HCT116 (cell line): ENCODE data around the gene SDCBP2. TPM values are rescaled to one million over a fixed set of nuclear protein-coding genes. Genes with fewer than 3 reads are reported as not detected.

ENCODE experiments used
- ATAC-seq: fragments of 200-7000 bp; cut with Tn5 transposase; 2 replicates; pipeline ENCODE4 v1.9.1; 2020; ENCODE audit warnings: mild to moderate bottlenecking, moderate library complexity
- BruUV-seq: library from RNA; stranded (reverse); fragments of 400-500 nt; replicated peaks from 2 replicates; lab custom pipeline; 2021; lab: Mats Ljungman, UMichigan
- CTCF ChIA-PET: fragments of 300-600 bp; sonication (Branson Sonifier 250); formaldehyde crosslinking; loops from one replicate; lab custom pipeline; 2021; ENCODE audit warnings: antibody characterized with exemption; lab: Charles Lee
- POLR2A ChIA-PET: fragments of 300-600, 350-600 bp; sonication (Branson Sonifier 250); formaldehyde crosslinking; loops from one replicate; lab custom pipeline; 2021; ENCODE audit warnings: antibody characterized with exemption; lab: Charles Lee
- RAD21 ChIA-PET, 2 experiments: fragments of 300-600 bp; sonication (Branson Sonifier 250); formaldehyde crosslinking; loops; one replicate each; lab custom pipeline; 2023; ENCODE audit warnings: low total read pairs in 2 of 2; ENCODE audit not compliant: uncharacterized antibody in 2 of 2, unreplicated experiment in 2 of 2, low non-redundant PET in 1 of 2; lab: Charles Lee
- DNase-seq: peaks from one replicate; pipeline ENCODE4 v3.0.0-alpha.2; 2010; ENCODE audit warnings: low read depth, low spot score
- H2AFZ ChIP-seq: fragments of 200-600 bp; shearing (Covaris generic), sonication (generic); 2 replicates; pipeline ENCODE4 v1.6.1; 2017; ENCODE audit warnings: low read depth, mixed run types, mixed read lengths, antibody characterized with exemption, low read length; ENCODE audit not compliant: poor library complexity, severe bottlenecking
- H3K27ac ChIP-seq: 2 replicates; pipeline ENCODE4 v1.5.1; 2012; ENCODE audit warnings: low read depth, low read length
- H3K27me3 ChIP-seq: fragments of 200-600 bp; sonication (generic); 2 replicates; pipeline ENCODE4 v1.6.1; 2016; ENCODE audit warnings: mixed run types, low read length, mixed read lengths; ENCODE audit not compliant: insufficient read depth
- H3K36me3 ChIP-seq, 2 experiments: fragments of 200-500 bp in 1 of 2; fragments of 200-600 bp in 1 of 2; sonication (Bioruptor generic) in 1 of 2; sonication (generic) in 1 of 2; 2 replicates each; pipeline versions ENCODE4 v1.5.1 to v1.6.1; 2014 to 2016; ENCODE audit warnings: low read length in 2 of 2, inconsistent platforms in 1 of 2, mixed read lengths in 1 of 2, mixed run types in 1 of 2; ENCODE audit not compliant: insufficient read depth in 2 of 2, control insufficient read depth in 1 of 2
- H3K4me1 ChIP-seq, 2 experiments: fragments of 200-600 bp in 1 of 2; sonication (generic) in 1 of 2; 2 replicates each; pipeline versions ENCODE4 v1.5.1 to v1.6.1; 2012 to 2017; ENCODE audit warnings: low read length in 2 of 2, inconsistent platforms in 1 of 2, mild to moderate bottlenecking in 1 of 2, mixed read lengths in 1 of 2, mixed run types in 1 of 2, moderate library complexity in 1 of 2; ENCODE audit not compliant: insufficient read depth in 2 of 2, control insufficient read depth in 1 of 2
- H3K4me2 ChIP-seq: fragments of 200-600 bp; sonication (generic); 2 replicates; pipeline ENCODE4 v1.6.1; 2017; ENCODE audit warnings: mixed run types, low read length, mixed read lengths
- H3K4me3 ChIP-seq, 2 experiments: fragments of 200-600 bp in 1 of 2; sonication (generic) in 1 of 2; replicated peaks in 1 of 2; 2 replicates each; pipeline ENCODE4 v1.5.1; 2011 to 2016; ENCODE audit warnings: low read length in 2 of 2, control low read depth in 1 of 2, low read depth in 1 of 2, mild to moderate bottlenecking in 1 of 2, mixed read lengths in 1 of 2, mixed run types in 1 of 2
- H3K79me2 ChIP-seq: fragments of 200-600 bp; sonication (generic); 2 replicates; pipeline ENCODE4 v1.6.1; 2017; ENCODE audit warnings: mild to moderate bottlenecking, mixed run types, low read length, moderate library complexity, mixed read lengths; ENCODE audit not compliant: insufficient read depth
- H3K9ac ChIP-seq: fragments of 200-600 bp; sonication (generic); 2 replicates; pipeline ENCODE4 v1.6.1; 2016; ENCODE audit warnings: low read length, mixed read lengths
- H3K9me2 ChIP-seq: fragments of 200-600 bp; sonication (generic), shearing (Covaris generic); 2 replicates; pipeline ENCODE4 v1.6.1; 2017; ENCODE audit warnings: mixed run types, mild to moderate bottlenecking, moderate library complexity; ENCODE audit not compliant: insufficient read depth
- H3K9me3 ChIP-seq, 2 experiments: fragments of 200-500 bp in 1 of 2; fragments of 200-600 bp in 1 of 2; sonication (Bioruptor generic) in 1 of 2; sonication (generic) in 1 of 2; 2 replicates each; pipeline ENCODE4 v1.6.1; 2014 to 2017; ENCODE audit warnings: low read length in 2 of 2, mixed read lengths in 2 of 2, inconsistent platforms in 1 of 2, low read depth in 1 of 2, mild to moderate bottlenecking in 1 of 2, mixed run types in 1 of 2, moderate library complexity in 1 of 2; ENCODE audit not compliant: control insufficient read depth in 1 of 2, insufficient read depth in 1 of 2
- H4K20me1 ChIP-seq: fragments of 200-600 bp; sonication (generic), shearing (Covaris generic); 2 replicates; pipeline ENCODE4 v1.6.1; 2017; ENCODE audit warnings: mixed run types, mild to moderate bottlenecking, moderate library complexity; ENCODE audit not compliant: insufficient read depth
- ATF3 ChIP-seq: IDR thresholded peaks from 2 replicates; pipeline ENCODE4 v1.6.1; 2012
- CTCF ChIP-seq, 3 experiments: fragments of 200-600 bp in 1 of 3; sonication (generic) in 1 of 3; IDR thresholded peaks in 2 of 3; conservative IDR thresholded peaks in 1 of 3; 2 replicates each; pipeline ENCODE4 v1.5.1; 2012 to 2017; ENCODE audit warnings: low read depth in 2 of 3, low read length in 2 of 3, antibody characterized with exemption in 1 of 3, borderline replicate concordance in 1 of 3, control low read depth in 1 of 3, mild to moderate bottlenecking in 1 of 3, mixed read lengths in 1 of 3, mixed run types in 1 of 3, moderate library complexity in 1 of 3; ENCODE audit not compliant: insufficient read depth in 1 of 3
- EGR1 ChIP-seq: IDR thresholded peaks from 2 replicates; pipeline ENCODE4 v1.6.1; 2012; ENCODE audit warnings: low read depth
- ELF1 ChIP-seq: IDR thresholded peaks from 2 replicates; pipeline ENCODE4 v1.6.1; 2012; ENCODE audit warnings: low read depth, borderline replicate concordance
- EZH2 ChIP-seq: fragments of 200-600 bp; sonication (generic); IDR thresholded peaks from 2 replicates; pipeline ENCODE4 v1.6.1; 2017; ENCODE audit warnings: antibody characterized with exemption, mixed run types
- FOSL1 ChIP-seq: IDR thresholded peaks from 2 replicates; pipeline ENCODE4 v1.6.1; 2012; ENCODE audit warnings: low read depth
- JUND ChIP-seq: IDR thresholded peaks from 2 replicates; pipeline ENCODE4 v1.6.1; 2012
- MAX ChIP-seq: IDR thresholded peaks from 2 replicates; pipeline ENCODE4 v1.6.1; 2012
- POLR2AphosphoS5 ChIP-seq: IDR thresholded peaks from 2 replicates; pipeline ENCODE4 v1.6.1; 2011; ENCODE audit warnings: mild to moderate bottlenecking, low read depth, low read length, moderate library complexity
- SRF ChIP-seq: IDR thresholded peaks from 2 replicates; pipeline ENCODE4 v1.6.1; 2012; ENCODE audit warnings: low read depth
- TCF7L2 ChIP-seq: IDR thresholded peaks from 2 replicates; pipeline ENCODE4 v1.7.0; 2011; ENCODE audit warnings: borderline replicate concordance, inconsistent platforms; ENCODE audit not compliant: insufficient read depth, insufficient read length; ENCODE audit errors: extremely low read depth
- ZNF274 ChIP-seq: fragments of 200-500 bp; sonication (Bioruptor generic); IDR thresholded peaks from 2 replicates; pipeline ENCODE4 v1.6.1; 2014; ENCODE audit warnings: mild to moderate bottlenecking, low read depth, low read length, inconsistent platforms
- intact Hi-C: fragments of 100-400 bp; cut with micrococcal nuclease; formaldehyde crosslinking; loops from 2 replicates; pipeline ENCODE4 v1.10.0; 2022
- total RNA-seq: library from RNA; stranded (reverse); gene quantifications from one replicate; pipeline ENCODE4 v1.2.1, GENCODE V29; 2021; ENCODE audit not compliant: unreplicated experiment
- TF ChIP-seq, protein P1 (sequence below): IDR thresholded peaks from 2 replicates; pipeline ENCODE4 v1.6.1; 2012; ENCODE audit warnings: low read depth

The SDCBP2 gene
- total RNA-seq, 1 experiment from 2014 or later, result 3.4 TPM

DNA sequence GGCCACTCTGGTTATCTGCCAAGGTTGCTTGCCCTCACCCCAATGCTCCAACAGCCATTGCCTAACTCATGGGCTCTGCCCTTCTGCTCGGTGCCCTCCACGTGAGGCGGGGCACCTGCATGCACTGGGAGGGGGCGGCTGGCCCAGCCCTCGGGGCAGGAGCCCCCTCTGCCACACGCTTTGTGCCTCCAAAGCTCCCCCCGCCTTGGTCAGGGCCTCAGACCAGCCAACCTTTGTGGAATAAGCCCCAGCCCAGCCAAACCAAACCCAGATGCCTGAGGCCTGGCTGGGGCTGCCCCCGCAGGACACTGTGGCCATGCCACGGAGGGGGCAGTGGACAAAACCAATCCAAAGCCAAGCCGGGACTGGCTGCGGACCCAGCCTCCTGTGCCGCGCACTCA is 21.4 kb downstream of the SDCBP2 start:
- no peaks in the 10 kb centered on the region for H3K9me3 ChIP-seq
- ChIA-PET POLR2A (no interaction called here), CTCF (no interaction called here), RAD21 (no interaction called here)
- H3K79me2 ChIP-seq, result no peaks in the 10 kb centered on the region
- H3K4me3 ChIP-seq, result no peak overlapping the region
- no peak overlapping the region for H3K4me2 ChIP-seq
- no peaks in the 10 kb centered on the region for H3K4me1 ChIP-seq
- H3K36me3 ChIP-seq, result no peaks in the 10 kb centered on the region
- ATAC-seq (no peak), DNase-seq (no peak)
- H4K20me1 ChIP-seq, result no peaks in the 10 kb centered on the region; the same call in 1 of the 2 replicates
- H3K9me2 ChIP-seq, result no peaks in the 10 kb centered on the region
- TF ChIP-seq TCF7L2 (no peak), CTCF (IDR thresholded peaks at IDR 0.05 in 2 of 3, conservative IDR thresholded peaks at IDR 0.05 in 1 of 3; ENCODE audit: borderline replicate concordance in 1 of 3, insufficient read depth in 1 of 3, low read depth in 2 of 3, low read length in 2 of 3) (no peak), SRF (no peak), EGR1 (no peak), ELF1 (no peak), FOSL1 (no peak), ATF3 (no peak), ZNF274 (no peak), POLR2AphosphoS5 (no peak), EZH2 (no peak), MAX (no peak), JUND (no peak)
- TF ChIP-seq, protein P1, sequence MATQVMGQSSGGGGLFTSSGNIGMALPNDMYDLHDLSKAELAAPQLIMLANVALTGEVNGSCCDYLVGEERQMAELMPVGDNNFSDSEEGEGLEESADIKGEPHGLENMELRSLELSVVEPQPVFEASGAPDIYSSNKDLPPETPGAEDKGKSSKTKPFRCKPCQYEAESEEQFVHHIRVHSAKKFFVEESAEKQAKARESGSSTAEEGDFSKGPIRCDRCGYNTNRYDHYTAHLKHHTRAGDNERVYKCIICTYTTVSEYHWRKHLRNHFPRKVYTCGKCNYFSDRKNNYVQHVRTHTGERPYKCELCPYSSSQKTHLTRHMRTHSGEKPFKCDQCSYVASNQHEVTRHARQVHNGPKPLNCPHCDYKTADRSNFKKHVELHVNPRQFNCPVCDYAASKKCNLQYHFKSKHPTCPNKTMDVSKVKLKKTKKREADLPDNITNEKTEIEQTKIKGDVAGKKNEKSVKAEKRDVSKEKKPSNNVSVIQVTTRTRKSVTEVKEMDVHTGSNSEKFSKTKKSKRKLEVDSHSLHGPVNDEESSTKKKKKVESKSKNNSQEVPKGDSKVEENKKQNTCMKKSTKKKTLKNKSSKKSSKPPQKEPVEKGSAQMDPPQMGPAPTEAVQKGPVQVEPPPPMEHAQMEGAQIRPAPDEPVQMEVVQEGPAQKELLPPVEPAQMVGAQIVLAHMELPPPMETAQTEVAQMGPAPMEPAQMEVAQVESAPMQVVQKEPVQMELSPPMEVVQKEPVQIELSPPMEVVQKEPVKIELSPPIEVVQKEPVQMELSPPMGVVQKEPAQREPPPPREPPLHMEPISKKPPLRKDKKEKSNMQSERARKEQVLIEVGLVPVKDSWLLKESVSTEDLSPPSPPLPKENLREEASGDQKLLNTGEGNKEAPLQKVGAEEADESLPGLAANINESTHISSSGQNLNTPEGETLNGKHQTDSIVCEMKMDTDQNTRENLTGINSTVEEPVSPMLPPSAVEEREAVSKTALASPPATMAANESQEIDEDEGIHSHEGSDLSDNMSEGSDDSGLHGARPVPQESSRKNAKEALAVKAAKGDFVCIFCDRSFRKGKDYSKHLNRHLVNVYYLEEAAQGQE, result no peak
- intact Hi-C loops, result no loop called here
- BruUV-seq, result no TSS peak
- H3K27me3 ChIP-seq, result no peaks in the 10 kb centered on the region
- H2AFZ ChIP-seq, result no peak overlapping the region
- H3K27ac ChIP-seq, result no peak overlapping the region
- no peak overlapping the region for H3K9ac ChIP-seq
